HepG2 (cell line): ENCODE results near the gene TAP1. TPM values are rescaled to one million over a fixed set of nuclear protein-coding genes. Genes with fewer than 3 reads are reported as not detected.

ENCODE experiments used
- ATAC-seq: fragments of 200-7000 bp; cut with Tn5 transposase; 3 replicates; pipeline ENCODE4 v1.9.1; 2020; ENCODE audit warnings: mild to moderate bottlenecking, moderate library complexity
- BruUV-seq: library from RNA; stranded (reverse); fragments of 400-500 nt; replicated peaks from 2 replicates; lab custom pipeline; 2021; lab: Mats Ljungman, UMichigan
- CTCF ChIA-PET: fragments of 300-600 bp; formaldehyde crosslinking; extraction: SDS; loops from one replicate; lab custom pipeline; 2021; ENCODE audit warnings: low total read pairs, inconsistent platforms, low intra/inter-chr PET ratio; lab: Yijun Ruan, JAX
- POLR2A ChIA-PET: fragments of 350-600 bp; sonication (Branson Sonifier 250); formaldehyde crosslinking; loops from one replicate; lab custom pipeline; 2020; ENCODE audit warnings: antibody characterized with exemption, inconsistent platforms; lab: Yijun Ruan, JAX
- DNase-seq: peaks from one replicate; pipeline ENCODE4 v3.0.0-alpha.2; 2015; ENCODE audit warnings: low spot score
- FAIRE-seq: peaks from 3 replicates; lab custom pipeline; 2011; peaks lifted over from hg19 to GRCh38; lab: Jason Lieb, UNC
- H2AFZ ChIP-seq: one replicate; pipeline ENCODE4 v1.6.1; 2011; ENCODE audit warnings: low read length, inconsistent platforms
- H3K27ac ChIP-seq: fragments of 300-600 bp; 3 replicates; pipeline ENCODE4 v1.8.0; 2011; ENCODE audit warnings: mixed run types, mild to moderate bottlenecking, mixed read lengths, low read length, inconsistent platforms; ENCODE audit not compliant: insufficient read depth; ENCODE audit errors: extremely low read length
- H3K27me3 ChIP-seq, 2 experiments: fragments of 200-600 bp in 1 of 2; 2 replicates in 1 of 2; 3 replicates in 1 of 2; pipeline versions ENCODE4 v1.6.0 to v1.8.0; 2011; ENCODE audit warnings: low read length in 2 of 2, mild to moderate bottlenecking in 2 of 2, moderate library complexity in 2 of 2, inconsistent platforms in 1 of 2; ENCODE audit not compliant: insufficient read depth in 2 of 2, control insufficient read depth in 1 of 2
- H3K36me3 ChIP-seq, 2 experiments: fragments of 200-600 bp in 1 of 2; replicated peaks in 1 of 2; 2 replicates in 1 of 2; 3 replicates in 1 of 2; pipeline versions ENCODE4 v1.5.1 to v1.8.0; 2011; ENCODE audit warnings: low read length in 2 of 2, inconsistent platforms in 1 of 2; ENCODE audit not compliant: insufficient read depth in 2 of 2, control insufficient read depth in 1 of 2
- H3K4me1 ChIP-seq: 2 replicates; pipeline ENCODE4 v1.5.1; 2012; ENCODE audit warnings: low read length, inconsistent platforms; ENCODE audit not compliant: insufficient read depth
- H3K4me2 ChIP-seq: 2 replicates; pipeline ENCODE4 v1.6.0; 2011; ENCODE audit warnings: low read depth, low read length, inconsistent platforms
- H3K4me3 ChIP-seq, 3 experiments: fragments of 200-600 bp in 1 of 3; sonication (generic), shearing (Covaris generic) in 1 of 3; replicated peaks in 1 of 3; 2 replicates each; pipeline ENCODE4 v1.5.1; 2011 to 2016; ENCODE audit warnings: low read length in 3 of 3, inconsistent platforms in 2 of 3, low read depth in 2 of 3, mild to moderate bottlenecking in 2 of 3, control low read depth in 1 of 3, mixed read lengths in 1 of 3; ENCODE audit not compliant: insufficient read depth in 1 of 3
- H3K79me2 ChIP-seq: one replicate; pipeline ENCODE4 v1.6.1; 2011; ENCODE audit warnings: low read length, inconsistent platforms; ENCODE audit not compliant: insufficient read depth
- H3K9ac ChIP-seq: 2 replicates; pipeline ENCODE4 v1.6.0; 2011; ENCODE audit warnings: mild to moderate bottlenecking, low read depth, low read length, inconsistent platforms; ENCODE audit not compliant: insufficient read depth
- H3K9me3 ChIP-seq: 2 replicates; pipeline ENCODE4 v1.5.1; 2012; ENCODE audit warnings: mild to moderate bottlenecking, low read length
- H4K20me1 ChIP-seq: 2 replicates; pipeline ENCODE4 v1.6.0; 2011; ENCODE audit warnings: inconsistent platforms, mild to moderate bottlenecking, low read length, moderate library complexity; ENCODE audit not compliant: insufficient read depth
- HNRNPLL ChIP-seq: fragments of 200-400 bp; formaldehyde crosslinking; IDR thresholded peaks from 2 replicates; pipeline ENCODE4 v1.6.1; 2017; ENCODE audit warnings: mild to moderate bottlenecking, low read depth, low read length; ENCODE audit not compliant: poor library complexity, severe bottlenecking
- HOXA5 ChIP-seq: sonication (generic); formaldehyde crosslinking; IDR thresholded peaks from 2 replicates; pipeline ENCODE4 v1.4.0; 2020; ENCODE audit warnings: missing genetic modification reagents
- RERE ChIP-seq: IDR thresholded peaks from 2 replicates; pipeline ENCODE4 v1.6.1; 2016; ENCODE audit warnings: low read depth, missing genetic modification reagents, missing compliant biosample characterization
- SNAPC2 ChIP-seq: sonication (generic); formaldehyde crosslinking; IDR thresholded peaks from 2 replicates; pipeline ENCODE4 v1.8.1; 2022; ENCODE audit warnings: mild to moderate bottlenecking, missing genetic modification reagents
- SOX13 ChIP-seq, 3 experiments: fragments of 450-650 bp in 1 of 3; sonication (generic) in 1 of 3; formaldehyde crosslinking in 1 of 3; IDR thresholded peaks in 2 of 3; conservative IDR thresholded peaks in 1 of 3; 2 replicates each; pipeline versions ENCODE4 v1.5.0 to v1.6.1; 2016 to 2020; ENCODE audit warnings: antibody characterized with exemption in 1 of 3, mild to moderate bottlenecking in 1 of 3, missing compliant biosample characterization in 1 of 3, missing genetic modification reagents in 1 of 3, moderate library complexity in 1 of 3
- ZNF552 ChIP-seq: sonication (generic); formaldehyde crosslinking; IDR thresholded peaks from 2 replicates; pipeline ENCODE4 v1.9.0; 2022; ENCODE audit warnings: missing genetic modification reagents, mild to moderate bottlenecking, borderline replicate concordance
- ZXDC ChIP-seq: sonication (generic); formaldehyde crosslinking; IDR thresholded peaks from 2 replicates; pipeline ENCODE4 v1.5.0; 2020; ENCODE audit warnings: mild to moderate bottlenecking, missing genetic modification reagents
- WGBS: methylation state at CpG from one replicate; pipeline ENCODE4 v1.1.6; 2017; ENCODE audit warnings: low lambda C conversion rate; 5-methylcytosine and 5-hydroxymethylcytosine counted together
- in situ Hi-C: cut with HindIII; loops from 2 replicates; pipeline ENCODE4 v1.10.0; 2017; ENCODE audit warnings: low pct_unique_long_range_greater_than_20kb; ENCODE audit not compliant: extremely low pct_ligation_motif_present
- intact Hi-C: fragments of 100-400 bp; cut with micrococcal nuclease; formaldehyde crosslinking; loops from one replicate; pipeline ENCODE4 v1.10.0; 2022; ENCODE audit not compliant: unreplicated experiment
- polyA plus RNA-seq, 8 experiments: library from polyadenylated mRNA; depleted of rRNA in 3 of 8; stranded (reverse) in 7 of 8; unstranded in 1 of 8; fragments of >200 nt; fragmentation: Illumina TruSeq in 4 of 8; extraction: Trizol in 4 of 8; gene quantifications; 2 replicates each; pipeline versions ENCODE4 v1.2.1 to v1.2.3, GENCODE V29; 2011 to 2016; ENCODE audit warnings: low read depth in 4 of 8, missing spikeins in 1 of 8, mixed read lengths in 1 of 8; ENCODE audit not compliant: insufficient read depth in 1 of 8
- total RNA-seq, 5 experiments: library from RNA; depleted of rRNA; stranded (reverse); fragments of >200 nt; fragmentation: Illumina TruSeq; extraction: Trizol; gene quantifications; 2 replicates each; pipeline ENCODE4 v1.2.3, GENCODE V29; 2016; ENCODE audit warnings: low read depth in 1 of 5

TAP1 gene
- total and polyA plus RNA-seq, 2 of the 13 experiments (the other 11 are each of a cell fraction or from before 2014, with no cell fraction given): 31.2 to 52.2 TPM

- intact Hi-C loops: loop anchor here (5.0 kb wide), 1 partner anchor 78 kb away; the partner anchor contains the start of gene BRD2
- no peak overlapping the region for H3K9ac ChIP-seq
- POLR2A ChIA-PET: no interaction called here
- H3K27me3 ChIP-seq: peaks cover 0 to 20% of the 10 kb centered on the region in 2 experiments; a peak in 2 of 5 replicates
- 16% methylated on average over 1 of the region's 1 CpG for WGBS
- no peak overlapping the region for H2AFZ ChIP-seq
- no TSS peak for BruUV-seq
- no peaks in the 10 kb centered on the region for H3K36me3 ChIP-seq
- peaks cover 12% of the 10 kb centered on the region for H3K4me1 ChIP-seq
- TF ChIP-seq SOX13 (IDR thresholded peaks at IDR 0.05) (no peak), SOX13 (CRISPR knock-in tag; conservative IDR thresholded peaks at IDR 0.05 in 1 of 2, IDR thresholded peaks at IDR 0.05 in 1 of 2) (no peak)
- no peak overlapping the region for H3K27ac ChIP-seq
- FAIRE-seq: no peak
- CTCF ChIA-PET: no interaction called here
- in situ Hi-C loops: loop anchor here (5.0 kb wide), 1 partner anchor 58 kb away; no protein-coding TSS in a partner anchor
- H3K4me2 ChIP-seq: no peak overlapping the region
- H3K9me3 ChIP-seq: no peaks in the 10 kb centered on the region
- H3K79me2 ChIP-seq: peaks cover 2% of the 10 kb centered on the region
- H4K20me1 ChIP-seq: no peaks in the 10 kb centered on the region
- DNase-seq: no peak
- no peak for ATAC-seq
- H3K4me3 ChIP-seq: no peak overlapping the region
Measured at GRCh38 chr6:32889533-32889932, 36.0 kb upstream of the TAP1 start.

GRCh38 chr6:32888576-32888975 lies 35.1 kb upstream of the TAP1 start:
- no peaks in the 10 kb centered on the region for H3K9me3 ChIP-seq
- no peak overlapping the region for H3K27ac ChIP-seq
- in situ Hi-C loops: loop anchor here (5.0 kb wide), 1 partner anchor 59 kb away; no protein-coding TSS in a partner anchor
- intact Hi-C loops: loop anchor here (5.0 kb wide), 1 partner anchor 79 kb away; the partner anchor contains the start of gene BRD2
- H3K79me2 ChIP-seq: no peaks in the 10 kb centered on the region
- no peaks in the 10 kb centered on the region for H4K20me1 ChIP-seq
- POLR2A ChIA-PET: no interaction called here
- peaks cover 6% of the 10 kb centered on the region for H3K4me1 ChIP-seq
- FAIRE-seq: no peak
- H3K4me2 ChIP-seq: no peak overlapping the region
- H3K36me3 ChIP-seq: no peaks in the 10 kb centered on the region
- WGBS: 20% methylated on average over 2 of the region's 2 CpGs
- peaks cover 0 to 23% of the 10 kb centered on the region in 2 experiments; a peak in 2 of 5 replicates for H3K27me3 ChIP-seq
- H2AFZ ChIP-seq: no peak overlapping the region
- CTCF ChIA-PET: interaction anchor here (2.1 kb wide), 1 partner anchor 58 kb away, joined by 4 read pairs; no protein-coding TSS in a partner anchor
- no peak for DNase-seq
- no TSS peak for BruUV-seq
- H3K4me3 ChIP-seq: no peak overlapping the region
- no peak for ATAC-seq
- H3K9ac ChIP-seq: no peak overlapping the region
- TF ChIP-seq ZXDC (CRISPR knock-in tag): no peak
- TF ChIP-seq RERE (CRISPR knock-in tag): no peak
- TF ChIP-seq HOXA5 (CRISPR knock-in tag): no peak
- TF ChIP-seq SNAPC2 (CRISPR knock-in tag): no peak
- no peak for TF ChIP-seq ZNF552 (CRISPR knock-in tag)
- no peak for TF ChIP-seq HNRNPLL
